Inflammatory macrophage treated with lipopolysaccharide for 4 hours (primary cell): ENCODE results near the gene HIPK4.
"Not testable (repeated sequence)": the region's sequence is repeated elsewhere in the genome, so short reads cannot be mapped to it uniquely, and the experiment has no call there.

Experiments used
- DNase-seq: peaks from one replicate; pipeline ENCODE4 v3.0.0-alpha.2; 2020

Gene HIPK4

DNA sequence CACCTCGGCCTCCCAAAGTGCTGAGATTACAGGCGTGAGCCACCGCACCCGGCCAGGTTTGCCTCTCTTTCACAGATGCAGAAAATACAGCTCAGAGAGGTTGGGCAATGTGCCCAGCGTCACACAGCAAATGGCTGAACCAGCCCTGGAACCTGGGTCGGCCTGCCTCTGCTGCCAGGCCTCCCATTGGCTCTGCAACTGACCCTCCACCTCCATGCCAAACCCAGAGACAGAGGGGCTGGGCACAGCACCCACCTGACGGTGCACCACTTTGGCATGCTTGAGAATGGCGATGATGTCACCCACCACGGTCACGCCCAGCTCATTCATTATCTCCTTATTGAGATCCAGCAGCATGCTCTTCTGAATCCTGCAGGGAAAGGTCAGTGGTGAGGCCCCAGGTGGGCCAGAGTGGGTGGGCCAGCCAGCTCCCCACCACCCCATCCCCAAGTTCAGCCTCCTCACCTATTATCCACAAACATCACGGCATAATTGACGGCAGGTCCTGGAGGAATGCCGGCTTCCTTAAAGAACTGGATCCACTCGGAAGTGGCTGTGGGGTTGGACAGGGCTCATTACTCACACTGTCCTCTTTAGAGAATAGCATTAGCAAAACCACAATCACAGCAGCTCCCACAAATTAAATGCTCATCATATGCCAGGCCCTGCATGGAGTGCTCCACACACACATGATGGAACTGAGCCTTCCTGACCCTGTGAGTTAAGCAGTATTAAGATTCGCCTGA lies 54.0 kb downstream of the HIPK4 start:
- no peak for DNase-seq

DNA sequence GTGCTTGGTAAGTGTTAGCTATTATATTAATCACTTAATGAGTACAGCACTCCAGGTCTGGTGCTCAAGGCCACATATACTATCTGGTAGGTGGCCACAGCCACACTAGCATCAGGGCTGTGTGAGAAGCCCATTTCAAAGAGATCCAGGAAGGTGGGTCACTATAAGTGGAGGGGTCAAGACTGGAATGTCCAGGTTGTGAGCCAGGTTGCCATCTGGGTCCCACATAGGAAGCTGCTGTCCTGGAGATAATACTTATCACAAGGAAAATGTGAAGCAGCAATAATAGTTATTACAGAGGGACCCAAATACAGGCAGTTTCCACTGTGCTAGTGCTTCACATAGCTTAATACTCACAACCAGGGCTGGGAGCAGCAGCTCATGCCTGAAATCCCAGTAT lies 54.9 kb downstream of the HIPK4 start:
- DNase-seq = no peak

DNA sequence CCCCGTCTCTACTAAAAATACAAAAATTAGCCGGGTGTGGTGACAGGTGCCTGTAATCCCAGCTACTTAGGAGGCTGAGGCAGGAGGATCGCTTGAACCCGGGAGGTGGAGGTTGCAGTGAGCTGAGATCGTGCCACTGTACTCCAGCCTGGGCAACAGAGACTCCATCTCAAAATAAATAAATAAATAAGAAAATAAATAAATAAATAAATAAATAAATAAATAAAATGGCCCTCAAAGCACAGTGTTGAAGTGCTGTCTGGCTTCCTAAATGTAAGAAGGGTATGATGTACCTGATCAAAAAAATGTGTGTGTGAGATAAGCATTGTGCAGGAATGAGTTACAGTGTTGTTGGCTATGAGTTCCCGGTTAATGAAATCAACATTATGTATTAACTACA lies 56.9 kb downstream of the HIPK4 start:
- DNase-seq = not testable (repeated sequence)

DNA sequence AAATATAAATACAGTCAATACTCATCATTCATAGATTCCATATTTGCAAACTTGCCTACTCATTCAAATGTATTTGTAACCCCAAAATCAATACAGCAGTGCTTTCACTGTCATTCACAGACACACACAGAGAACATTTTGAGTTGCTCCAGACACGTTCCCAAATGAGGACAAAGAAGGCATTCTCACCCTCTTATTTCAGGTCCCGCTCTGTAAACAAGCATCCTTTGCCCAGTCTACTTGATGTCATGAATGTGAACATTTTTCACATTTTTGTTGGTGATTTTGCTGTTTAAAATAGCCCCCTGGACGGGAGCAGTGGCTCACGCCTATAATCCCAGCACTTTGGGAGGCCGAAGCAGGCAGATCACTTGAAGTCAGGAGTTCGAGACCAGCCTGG lies 57.3 kb downstream of the HIPK4 start:
- DNase-seq = no peak

DNA sequence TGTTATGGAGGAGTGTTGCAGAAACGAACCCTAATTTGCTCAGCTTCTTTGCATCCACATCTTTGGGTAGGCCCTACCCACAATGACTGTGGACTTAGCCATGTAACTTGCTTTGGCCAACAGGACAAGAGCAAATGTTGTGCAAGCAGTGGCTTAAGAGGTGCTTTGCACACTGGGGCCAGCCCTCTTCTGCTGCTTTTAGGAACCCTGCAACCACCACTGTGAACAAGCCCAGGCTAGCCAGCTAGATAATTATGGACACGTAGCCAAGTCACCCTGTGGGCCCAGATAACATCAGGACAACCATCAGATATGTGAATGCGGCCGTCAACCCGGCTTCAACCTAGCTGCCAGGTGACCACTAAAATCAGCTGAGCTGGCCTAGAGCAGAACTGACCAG lies 58.9 kb downstream of the HIPK4 start:
- no peak for DNase-seq
